Measurements from ENCODE around the gene CYP1B1. TPM values are rescaled to one million over a fixed set of nuclear protein-coding genes. Genes with fewer than 3 reads are reported as not detected.
"Not testable (repeated sequence)": the region's sequence is repeated elsewhere in the genome, so short reads cannot be mapped to it uniquely, and the experiment has no call there.

The CYP1B1 gene
- polyA plus RNA-seq, 1 donor = 3.0 TPM

DNA sequence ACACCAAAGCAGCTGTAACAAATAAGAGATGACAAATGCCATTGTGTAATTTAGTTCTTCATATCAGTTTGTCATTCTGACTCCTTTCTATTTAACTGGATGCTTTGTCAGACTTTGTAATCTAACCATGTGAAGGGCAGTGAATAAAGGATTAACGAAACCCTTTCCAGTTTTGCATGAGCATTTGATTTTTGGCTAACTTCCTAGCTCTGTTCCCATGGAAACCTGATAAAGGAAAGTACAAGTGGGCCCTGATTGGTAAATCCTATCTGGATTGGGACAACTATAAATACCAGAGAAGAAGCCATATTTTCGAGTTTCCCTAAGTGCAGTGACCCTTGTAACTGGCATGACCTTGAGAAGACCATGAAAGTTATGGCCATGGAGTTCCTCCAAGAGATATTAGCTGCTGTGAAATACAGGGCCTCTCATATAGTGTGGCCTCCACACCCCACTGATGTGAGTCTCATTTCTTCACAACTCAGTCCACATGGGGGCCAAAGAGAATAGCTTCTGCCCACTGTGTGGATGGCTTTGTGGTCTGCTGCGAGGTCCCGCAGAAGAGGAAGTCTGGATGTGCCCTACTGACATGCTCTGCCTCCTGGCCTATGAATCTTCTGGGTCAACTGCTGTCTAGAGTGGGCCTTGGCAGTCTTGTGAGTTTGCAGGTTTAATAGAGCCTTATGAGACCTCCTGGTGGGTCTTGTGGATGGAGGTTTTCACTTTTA is 38.2 kb upstream of the CYP1B1 start:
- no CpG with 5 or more reads among the region's 4 CpGs for WGBS (ENCODE audit: insufficient coverage, low lambda C conversion rate)
- Histone ChIP-seq H3K4me3 (ENCODE audit: low read length) (no peak overlapping the region), H3K27ac (ENCODE audit: low read length) (no peak overlapping the region), H3K27me3 (ENCODE audit: control insufficient read depth, insufficient read depth, low read length) (no peaks in the 10 kb centered on the region), H3K36me3 (ENCODE audit: control insufficient read depth, insufficient read depth, low read length) (no peaks in the 10 kb centered on the region), H3K9me3 (ENCODE audit: control insufficient read depth, low read depth, low read length) (no peaks in the 10 kb centered on the region), H3K4me1 (ENCODE audit: control insufficient read depth, insufficient read depth, low read length) (peaks cover 10% of the 10 kb centered on the region)
- DNase-seq = no peak

DNA sequence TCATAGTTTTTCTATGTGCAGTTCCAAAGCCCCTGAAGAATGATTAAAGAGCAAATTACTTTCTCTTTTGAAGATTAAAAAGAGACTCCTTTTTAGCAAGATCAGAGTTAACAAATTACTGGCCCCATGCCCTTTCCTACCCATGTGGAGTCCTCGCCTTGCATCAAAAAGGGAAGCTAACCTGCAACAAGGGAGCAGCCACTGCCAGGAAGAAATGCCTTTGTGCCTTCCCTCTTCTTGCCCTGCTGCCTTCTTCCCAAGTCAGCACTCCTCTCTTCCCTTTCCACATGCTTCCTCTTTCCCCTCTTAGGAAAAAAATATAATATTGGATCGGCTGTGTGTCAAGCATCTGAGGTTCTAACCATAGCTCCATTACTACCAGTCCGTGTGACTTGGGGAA is 37.1 kb upstream of the CYP1B1 start:
- WGBS (ENCODE audit: insufficient coverage, low lambda C conversion rate) = no CpG with 5 or more reads among the region's 3 CpGs
- no peaks in the 10 kb centered on the region for H3K27me3 ChIP-seq (ENCODE audit: control insufficient read depth, insufficient read depth, low read length)
- H3K36me3 ChIP-seq (ENCODE audit: control insufficient read depth, insufficient read depth, low read length) = no peaks in the 10 kb centered on the region
- H3K9me3 ChIP-seq (ENCODE audit: control insufficient read depth, low read depth, low read length) = no peaks in the 10 kb centered on the region
- H3K4me1 ChIP-seq (ENCODE audit: control insufficient read depth, insufficient read depth, low read length) = peaks cover 10% of the 10 kb centered on the region
- no peak overlapping the region for H3K4me3 ChIP-seq (ENCODE audit: low read length)
- no peak for DNase-seq
- H3K27ac ChIP-seq (ENCODE audit: low read length) = no peak overlapping the region

DNA sequence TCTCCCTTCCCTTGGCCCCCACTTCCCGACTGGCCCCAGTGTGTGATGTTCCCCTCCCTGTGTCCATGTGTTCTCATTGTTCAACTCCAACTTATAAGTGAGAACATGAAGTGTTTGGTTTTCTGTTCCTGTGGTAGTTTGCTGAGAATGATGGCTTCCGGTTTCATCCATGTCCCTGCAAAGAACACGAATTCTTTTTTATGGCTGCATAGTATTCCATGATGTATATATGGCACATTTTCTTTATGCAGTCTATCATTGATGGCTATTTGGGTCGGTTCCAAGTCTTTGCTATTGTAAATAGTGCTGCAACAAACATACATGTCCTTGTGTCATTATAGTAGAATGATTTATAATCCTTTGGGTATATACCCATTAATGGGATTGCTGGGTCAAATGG is 35.4 kb upstream of the CYP1B1 start:
- H3K27ac ChIP-seq (ENCODE audit: low read length); H3K27me3 ChIP-seq (ENCODE audit: control insufficient read depth, insufficient read depth, low read length); H3K9me3 ChIP-seq (ENCODE audit: control insufficient read depth, low read depth, low read length); DNase-seq; H3K4me3 ChIP-seq (ENCODE audit: low read length); H3K36me3 ChIP-seq (ENCODE audit: control insufficient read depth, insufficient read depth, low read length): not testable (repeated sequence)
- H3K4me1 ChIP-seq (ENCODE audit: control insufficient read depth, insufficient read depth, low read length) = peaks cover 10% of the 10 kb centered on the region
- no CpG with 5 or more reads among the region's 4 CpGs for WGBS (ENCODE audit: insufficient coverage, low lambda C conversion rate)

DNA sequence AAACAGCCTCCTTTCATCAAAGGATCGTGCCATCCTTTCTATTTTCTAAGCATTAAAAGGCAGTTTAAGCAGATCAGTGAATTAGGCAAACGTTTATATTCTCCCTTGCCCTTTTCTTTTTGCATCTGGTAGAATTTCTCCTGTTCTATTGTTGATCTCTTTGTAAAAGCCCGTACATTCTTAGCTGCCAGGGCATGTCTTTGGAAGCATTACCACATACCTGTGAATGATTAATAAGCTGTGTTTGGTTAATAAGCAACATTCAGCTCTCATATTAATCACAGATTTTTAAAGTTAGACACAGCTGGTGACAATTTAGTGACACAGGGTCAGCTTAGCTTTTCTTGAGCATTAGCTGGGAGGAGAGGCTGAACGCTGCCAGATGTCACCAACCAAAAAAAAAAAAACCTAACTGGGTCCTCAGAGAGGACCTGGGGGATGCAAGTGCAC is 33.8 kb upstream of the CYP1B1 start:
- Histone ChIP-seq H3K4me1 (ENCODE audit: control insufficient read depth, insufficient read depth, low read length) (peaks cover 14% of the 10 kb centered on the region), H3K27ac (ENCODE audit: low read length) (peak overlapping the region; percentile 36), H3K9me3 (ENCODE audit: control insufficient read depth, low read depth, low read length) (no peaks in the 10 kb centered on the region), H3K36me3 (ENCODE audit: control insufficient read depth, insufficient read depth, low read length) (no peaks in the 10 kb centered on the region), H3K27me3 (ENCODE audit: control insufficient read depth, insufficient read depth, low read length) (no peaks in the 10 kb centered on the region), H3K4me3 (ENCODE audit: low read length) (no peak overlapping the region)
- peak; percentile 40 to 82 for DNase-seq
- WGBS (ENCODE audit: insufficient coverage, low lambda C conversion rate) = 27% methylated on average over 3 of the region's 4 CpGs

DNA sequence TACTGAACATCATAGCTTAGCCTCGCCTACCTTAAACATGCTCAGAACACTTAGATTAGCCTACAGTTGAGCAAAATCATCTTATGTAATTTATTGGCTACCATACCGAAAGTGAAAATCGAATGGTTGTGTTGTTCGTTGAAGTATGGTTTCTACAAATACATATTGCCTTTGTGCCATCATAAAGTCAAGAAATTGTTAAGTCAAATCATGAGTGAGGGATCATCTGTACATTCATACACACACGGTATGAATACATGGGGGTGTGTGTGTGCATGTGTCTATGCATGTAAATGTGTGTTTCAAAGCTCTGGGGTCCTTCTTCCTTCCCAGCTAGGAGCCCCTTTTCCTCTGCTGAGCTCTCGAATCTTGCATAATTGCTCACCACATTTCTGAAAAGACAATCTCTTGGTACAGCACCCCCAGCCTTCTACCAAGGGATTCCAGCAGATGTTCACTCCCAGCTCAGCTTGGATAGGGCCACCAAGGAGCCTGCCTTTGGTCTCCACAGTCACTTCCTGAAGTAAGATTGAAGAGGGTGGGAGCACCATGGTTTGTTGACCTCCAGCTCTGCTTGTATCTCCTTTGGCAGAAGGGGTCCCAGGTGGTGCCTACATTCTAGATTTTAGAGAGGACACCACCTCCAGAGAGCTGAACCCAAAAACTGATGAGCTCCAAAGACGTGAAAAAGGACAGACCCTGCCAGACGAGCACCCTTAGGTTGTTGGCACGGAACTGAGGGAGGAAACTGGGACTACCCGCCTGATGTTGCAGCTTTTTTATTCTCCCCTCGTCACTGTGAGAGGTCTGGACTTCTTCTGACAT is 33.2 kb upstream of the CYP1B1 start:
- H3K4me3 ChIP-seq (ENCODE audit: low read length) = no peak overlapping the region
- WGBS (ENCODE audit: insufficient coverage, low lambda C conversion rate) = 100% methylated on average over 2 of the region's 11 CpGs
- H3K9me3 ChIP-seq (ENCODE audit: control insufficient read depth, low read depth, low read length) = no peaks in the 10 kb centered on the region

DNA sequence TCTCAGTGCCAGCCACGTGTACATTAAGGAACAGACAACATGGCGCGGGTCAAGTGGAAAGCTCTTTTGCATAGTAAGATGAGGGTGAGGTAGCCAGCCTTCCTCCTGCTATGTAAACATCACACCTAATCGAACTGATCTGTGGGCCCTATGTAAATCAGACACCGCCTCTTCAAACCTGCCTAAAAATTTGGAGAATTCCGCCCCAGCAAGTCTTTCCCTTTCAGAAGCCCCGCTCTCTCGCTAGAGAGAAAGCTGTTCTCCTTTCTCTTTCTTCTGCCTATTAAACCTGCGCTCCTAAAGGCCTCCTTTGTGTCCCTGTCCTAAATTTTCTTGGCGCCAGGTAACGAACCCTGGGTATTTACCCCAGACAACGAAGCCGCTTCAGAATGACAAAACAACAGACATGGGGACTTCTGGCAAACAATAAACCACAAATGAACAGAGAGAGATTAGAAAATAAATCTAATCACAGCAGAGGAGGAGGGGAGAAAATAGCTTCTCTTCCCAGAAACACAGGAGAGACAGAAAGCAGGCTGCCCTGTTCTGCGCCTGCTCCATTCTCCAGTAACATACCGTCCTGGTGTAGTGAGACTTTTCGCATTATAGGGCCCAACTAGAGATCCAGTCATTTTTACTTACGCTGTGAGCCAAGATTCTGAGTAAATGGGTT is 31.9 kb upstream of the CYP1B1 start:
- 87% methylated on average over 3 of the region's 17 CpGs for WGBS (ENCODE audit: insufficient coverage, low lambda C conversion rate)

More for the DNA sequence above, 33.2 kb upstream of the CYP1B1 start:
- Histone ChIP-seq H3K27ac (ENCODE audit: low read length) (peak overlapping the region; percentile 36), H3K36me3 (ENCODE audit: control insufficient read depth, insufficient read depth, low read length) (no peaks in the 10 kb centered on the region), H3K27me3 (ENCODE audit: control insufficient read depth, insufficient read depth, low read length) (no peaks in the 10 kb centered on the region), H3K4me1 (ENCODE audit: control insufficient read depth, insufficient read depth, low read length) (peaks cover 14% of the 10 kb centered on the region)
- no peak for DNase-seq

DNA sequence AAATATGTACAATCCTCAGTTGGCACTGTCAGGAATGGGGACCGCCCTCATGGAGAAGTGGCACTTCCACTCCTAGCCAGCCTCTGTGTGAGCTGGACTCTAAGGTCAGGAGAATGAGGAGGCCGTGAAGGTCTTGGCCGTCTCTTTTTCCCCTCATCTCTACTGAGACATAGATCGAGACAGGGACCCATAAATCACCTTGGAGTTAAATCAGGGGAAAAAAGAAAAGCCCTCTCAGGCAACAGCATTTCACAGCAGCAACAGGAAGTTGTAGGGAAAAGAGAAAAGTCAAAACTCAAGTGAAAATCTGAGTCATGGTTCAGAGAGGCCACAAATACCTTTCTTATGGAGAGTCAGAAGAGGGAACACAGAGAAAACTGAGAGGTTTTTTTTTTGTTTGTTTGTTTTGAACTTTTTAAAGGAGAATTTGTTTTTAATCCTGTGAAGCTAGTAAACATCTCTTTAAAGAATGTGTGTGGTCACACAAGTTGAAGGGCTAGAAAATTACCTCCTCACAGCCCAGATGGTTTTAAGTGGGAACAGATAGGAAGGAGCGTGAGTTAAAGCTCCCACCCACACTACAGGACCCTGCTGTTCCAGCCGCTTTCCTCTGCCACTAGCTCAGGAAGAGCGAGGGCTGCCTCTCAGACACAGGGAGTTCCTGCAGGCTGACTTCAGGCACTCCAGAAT is 30.6 kb upstream of the CYP1B1 start:
- Histone ChIP-seq H3K27ac (ENCODE audit: low read length) (no peak overlapping the region), H3K4me3 (ENCODE audit: low read length) (no peak overlapping the region)
- DNase-seq = no peak

More for the DNA sequence above, 31.9 kb upstream of the CYP1B1 start:
- Histone ChIP-seq H3K4me3 (ENCODE audit: low read length) (no peak overlapping the region), H3K36me3 (ENCODE audit: control insufficient read depth, insufficient read depth, low read length) (no peaks in the 10 kb centered on the region), H3K27me3 (ENCODE audit: control insufficient read depth, insufficient read depth, low read length) (no peaks in the 10 kb centered on the region), H3K27ac (ENCODE audit: low read length) (no peak overlapping the region), H3K4me1 (ENCODE audit: control insufficient read depth, insufficient read depth, low read length) (peaks cover 14% of the 10 kb centered on the region), H3K9me3 (ENCODE audit: control insufficient read depth, low read depth, low read length) (no peaks in the 10 kb centered on the region)
- no peak for DNase-seq

DNA sequence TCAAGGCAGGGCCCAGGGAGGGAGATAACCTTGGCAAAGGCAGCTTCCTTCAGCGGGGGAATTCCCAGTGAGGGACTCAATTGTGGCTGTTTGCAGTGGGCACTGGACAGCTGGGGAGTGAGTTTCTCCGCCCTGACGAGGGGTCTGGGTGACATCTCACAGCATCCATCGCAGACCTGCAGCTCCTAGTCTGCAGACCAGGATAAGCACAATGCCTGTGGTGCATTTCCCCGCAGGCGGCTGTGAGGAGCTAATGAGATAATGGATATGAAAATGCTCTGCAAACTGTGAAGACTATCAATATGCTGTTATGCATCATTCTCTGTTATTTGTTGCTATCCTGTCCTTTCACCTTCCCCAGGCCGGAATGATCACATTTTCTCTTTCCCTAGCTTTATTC is 30.0 kb upstream of the CYP1B1 start:
- Histone ChIP-seq H3K4me1 (ENCODE audit: control insufficient read depth, insufficient read depth, low read length) (peaks cover 14% of the 10 kb centered on the region), H3K36me3 (ENCODE audit: control insufficient read depth, insufficient read depth, low read length) (no peaks in the 10 kb centered on the region), H3K4me3 (ENCODE audit: low read length) (no peak overlapping the region), H3K9me3 (ENCODE audit: control insufficient read depth, low read depth, low read length) (no peaks in the 10 kb centered on the region), H3K27me3 (ENCODE audit: control insufficient read depth, insufficient read depth, low read length) (no peaks in the 10 kb centered on the region), H3K27ac (ENCODE audit: low read length) (no peak overlapping the region)
- 95% methylated on average over 3 of the region's 7 CpGs for WGBS (ENCODE audit: insufficient coverage, low lambda C conversion rate)
- no peak for DNase-seq

More for the DNA sequence above, 30.6 kb upstream of the CYP1B1 start:
- H3K9me3 ChIP-seq (ENCODE audit: control insufficient read depth, low read depth, low read length) = no peaks in the 10 kb centered on the region
- peaks cover 14% of the 10 kb centered on the region for H3K4me1 ChIP-seq (ENCODE audit: control insufficient read depth, insufficient read depth, low read length)
- 10% methylated on average over 2 of the region's 7 CpGs for WGBS (ENCODE audit: insufficient coverage, low lambda C conversion rate)
- no peaks in the 10 kb centered on the region for H3K27me3 ChIP-seq (ENCODE audit: control insufficient read depth, insufficient read depth, low read length)
- no peaks in the 10 kb centered on the region for H3K36me3 ChIP-seq (ENCODE audit: control insufficient read depth, insufficient read depth, low read length)

DNA sequence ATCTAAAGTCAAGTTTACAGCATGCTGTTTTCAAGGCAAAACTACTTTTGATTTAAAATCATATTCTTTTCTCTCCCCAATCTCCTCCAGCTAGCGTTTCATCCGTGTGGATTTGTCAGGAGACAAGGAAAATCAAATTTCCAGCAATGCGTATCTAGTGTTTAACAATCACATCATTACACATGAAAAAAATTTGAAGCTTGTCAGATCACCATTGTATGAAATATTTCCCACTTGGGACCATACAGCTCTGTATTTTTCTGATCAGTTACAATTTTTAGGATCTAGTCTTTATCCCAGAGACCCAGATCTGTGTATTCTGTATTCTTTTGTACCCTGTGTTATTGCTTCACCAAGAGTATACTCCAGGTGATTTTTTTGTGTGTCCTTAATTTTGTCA is 28.6 kb upstream of the CYP1B1 start:
- 90% methylated on average over 3 of the region's 3 CpGs for WGBS (ENCODE audit: insufficient coverage, low lambda C conversion rate)
- no peaks in the 10 kb centered on the region for H3K9me3 ChIP-seq (ENCODE audit: control insufficient read depth, low read depth, low read length)

DNA sequence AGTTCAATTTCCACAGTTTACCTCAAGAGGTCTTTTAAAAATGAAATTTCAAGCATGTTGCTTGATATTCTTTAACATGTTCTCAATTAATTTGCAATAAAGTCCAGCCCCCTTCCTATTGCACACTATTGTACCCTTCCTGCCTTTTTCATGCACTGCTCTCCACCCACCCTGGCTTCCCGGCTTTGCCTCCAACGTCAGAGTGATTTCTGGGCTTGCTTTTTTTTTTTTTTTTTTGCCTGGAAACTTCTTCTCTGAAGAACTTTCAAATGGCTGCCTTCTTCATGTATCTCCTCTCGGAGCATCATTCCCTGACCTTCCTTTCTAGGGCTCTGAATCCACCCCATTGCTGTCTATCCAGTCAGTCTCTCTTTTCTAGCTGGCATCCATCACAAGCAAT is 24.4 kb upstream of the CYP1B1 start:
- Histone ChIP-seq H3K9me3 (ENCODE audit: control insufficient read depth, low read depth, low read length) (no peaks in the 10 kb centered on the region), H3K4me1 (ENCODE audit: control insufficient read depth, insufficient read depth, low read length) (peaks cover 4% of the 10 kb centered on the region), H3K4me3 (ENCODE audit: low read length) (no peak overlapping the region), H3K27me3 (ENCODE audit: control insufficient read depth, insufficient read depth, low read length) (peaks cover 3% of the 10 kb centered on the region), H3K36me3 (ENCODE audit: control insufficient read depth, insufficient read depth, low read length) (no peaks in the 10 kb centered on the region), H3K27ac (ENCODE audit: low read length) (no peak overlapping the region)
- WGBS (ENCODE audit: insufficient coverage, low lambda C conversion rate) = no CpG with 5 or more reads among the region's 3 CpGs
- DNase-seq = no peak

More for the DNA sequence above, 28.6 kb upstream of the CYP1B1 start:
- Histone ChIP-seq H3K27me3 (ENCODE audit: control insufficient read depth, insufficient read depth, low read length) (no peaks in the 10 kb centered on the region), H3K27ac (ENCODE audit: low read length) (no peak overlapping the region), H3K4me1 (ENCODE audit: control insufficient read depth, insufficient read depth, low read length) (peaks cover 7% of the 10 kb centered on the region), H3K4me3 (ENCODE audit: low read length) (no peak overlapping the region), H3K36me3 (ENCODE audit: control insufficient read depth, insufficient read depth, low read length) (no peaks in the 10 kb centered on the region)
- no peak for DNase-seq

Measured in large intestine (tissue), 3 donors.